H1 (cell line): Measurements from ENCODE around the gene FRMD4B. TPM values are rescaled to one million over a fixed set of nuclear protein-coding genes. Genes with fewer than 3 reads are reported as not detected.

Experiments used
- CTCF ChIA-PET: fragments of 300-600 bp; sonication (Branson Sonifier 250); formaldehyde crosslinking; loops from one replicate; lab custom pipeline; 2021; ENCODE audit not compliant: partially characterized antibody; lab: Charles Lee
- POLR2A ChIA-PET: fragments of 300-600 bp; sonication (Branson Sonifier 250); formaldehyde crosslinking; loops from one replicate; lab custom pipeline; 2021; ENCODE audit warnings: inconsistent platforms; ENCODE audit not compliant: partially characterized antibody; lab: Charles Lee
- DNase-seq, 2 experiments: peaks; one replicate each; pipeline versions ENCODE4 v3.0.0 to v3.0.0-alpha.2; 2010 to 2022; ENCODE audit warnings: low spot score in 2 of 2, low read depth in 1 of 2, mixed read lengths in 1 of 2
- FAIRE-seq: peaks from 2 replicates; lab custom pipeline; 2011; peaks lifted over from hg19 to GRCh38; lab: Jason Lieb, UNC
- H2AFZ ChIP-seq: 2 replicates; pipeline ENCODE4 v1.8.1; 2012; ENCODE audit warnings: low read length, inconsistent platforms
- H2AK5ac ChIP-seq: 2 replicates; pipeline ENCODE4 v1.6.1; 2013; ENCODE audit warnings: low read depth, low read length
- H2BK120ac ChIP-seq: replicated peaks from 2 replicates; pipeline ENCODE3; 2013; ENCODE audit warnings: low read depth, low read length, inconsistent platforms
- H2BK12ac ChIP-seq: 2 replicates; pipeline ENCODE4 v1.6.1; 2013; ENCODE audit warnings: low read depth, low read length
- H2BK15ac ChIP-seq: 2 replicates; pipeline ENCODE4 v1.6.1; 2013; ENCODE audit warnings: low read length
- H2BK20ac ChIP-seq: 2 replicates; pipeline ENCODE4 v1.6.1; 2013; ENCODE audit warnings: low read length
- H2BK5ac ChIP-seq: 2 replicates; pipeline ENCODE4 v1.6.1; 2013; ENCODE audit warnings: low read depth, low read length
- H3K14ac ChIP-seq: 2 replicates; pipeline ENCODE4 v1.6.1; 2013; ENCODE audit warnings: inconsistent platforms; ENCODE audit not compliant: insufficient read length
- H3K18ac ChIP-seq: 2 replicates; pipeline ENCODE4 v1.6.1; 2013; ENCODE audit warnings: low read length; ENCODE audit errors: extremely low read depth
- H3K23ac ChIP-seq: 2 replicates; pipeline ENCODE4 v1.6.1; 2013; ENCODE audit warnings: inconsistent platforms; ENCODE audit not compliant: insufficient read length
- H3K23me2 ChIP-seq: 2 replicates; pipeline ENCODE4 v1.6.1; 2013; ENCODE audit warnings: low read depth, low read length
- H3K27ac ChIP-seq: 2 replicates; pipeline ENCODE4 v1.6.1; 2011; ENCODE audit warnings: low read depth, low read length, inconsistent platforms
- H3K27me3 ChIP-seq, 4 experiments: replicated peaks in 1 of 4; 1 replicate in 1 of 4; 2 replicates in 3 of 4; pipeline versions ENCODE4 v1.6.1 to v1.8.1; 2011 to 2013; ENCODE audit warnings: low read length in 3 of 4, mild to moderate bottlenecking in 3 of 4, inconsistent platforms in 2 of 4, mixed read lengths in 2 of 4, moderate library complexity in 1 of 4; ENCODE audit not compliant: control insufficient read depth in 3 of 4, insufficient read depth in 3 of 4; ENCODE audit errors: extremely low read depth in 1 of 4
- H3K36me3 ChIP-seq, 4 experiments: 2 replicates each; pipeline versions ENCODE4 v1.6.1 to v1.8.1; 2011 to 2013; ENCODE audit warnings: mild to moderate bottlenecking in 4 of 4, low read length in 3 of 4, moderate library complexity in 2 of 4, control low read depth in 1 of 4, inconsistent platforms in 1 of 4; ENCODE audit not compliant: insufficient read depth in 4 of 4, control insufficient read depth in 2 of 4
- H3K4ac ChIP-seq: replicated peaks from 2 replicates; pipeline ENCODE3; 2013; ENCODE audit warnings: low read length, low read depth, mixed read lengths, inconsistent platforms; ENCODE audit not compliant: insufficient read length
- H3K4me1 ChIP-seq, 4 experiments: replicated peaks in 1 of 4; 1 replicate in 1 of 4; 2 replicates in 3 of 4; pipeline versions ENCODE4 v1.6.1 to v1.8.1; 2011 to 2013; ENCODE audit warnings: low read length in 3 of 4, inconsistent platforms in 2 of 4, mixed read lengths in 1 of 4; ENCODE audit not compliant: insufficient read depth in 4 of 4, control insufficient read depth in 3 of 4
- H3K4me2 ChIP-seq, 2 experiments: 2 replicates each; pipeline versions ENCODE4 v1.6.1 to v1.8.1; 2011 to 2013; ENCODE audit warnings: low read depth in 2 of 2, low read length in 2 of 2, control low read depth in 1 of 2, inconsistent platforms in 1 of 2, mild to moderate bottlenecking in 1 of 2; ENCODE audit not compliant: insufficient read depth in 1 of 2
- H3K4me3 ChIP-seq, 4 experiments: fragments of 200-600, 300-600 bp in 1 of 4; sonication (generic), shearing (Covaris generic), sonication (Bioruptor Twin) in 1 of 4; 2 replicates each; pipeline versions ENCODE4 v1.5.1 to v1.8.1; 2011 to 2016; ENCODE audit warnings: low read length in 4 of 4, low read depth in 3 of 4, control low read depth in 2 of 4, inconsistent platforms in 2 of 4, mild to moderate bottlenecking in 2 of 4, mixed read lengths in 1 of 4, moderate library complexity in 1 of 4; ENCODE audit not compliant: insufficient read depth in 2 of 4; ENCODE audit errors: extremely low read depth in 1 of 4
- H3K56ac ChIP-seq: replicated peaks from 2 replicates; pipeline ENCODE3; 2013; ENCODE audit warnings: low read depth, mild to moderate bottlenecking, mixed read lengths, low read length, inconsistent platforms; ENCODE audit not compliant: insufficient read length
- H3K79me1 ChIP-seq: 2 replicates; pipeline ENCODE4 v1.6.1; 2013; ENCODE audit warnings: low read depth, low read length, control low read depth
- H3K79me2 ChIP-seq, 2 experiments: 2 replicates each; pipeline versions ENCODE4 v1.6.1 to v1.8.1; 2012 to 2013; ENCODE audit warnings: low read length in 2 of 2, mild to moderate bottlenecking in 2 of 2, inconsistent platforms in 1 of 2; ENCODE audit not compliant: insufficient read depth in 2 of 2, control insufficient read depth in 1 of 2
- H3K9ac ChIP-seq, 4 experiments: replicated peaks in 1 of 4; 1 replicate in 1 of 4; 2 replicates in 3 of 4; pipeline versions ENCODE4 v1.6.1 to v1.8.1; 2011 to 2013; ENCODE audit warnings: low read depth in 3 of 4, low read length in 3 of 4, control low read depth in 2 of 4, mild to moderate bottlenecking in 2 of 4, moderate library complexity in 2 of 4, inconsistent platforms in 1 of 4; ENCODE audit errors: extremely low read depth in 1 of 4
- H3K9me3 ChIP-seq, 2 experiments: 2 replicates each; pipeline versions ENCODE4 v1.6.1 to v1.8.1; 2012 to 2013; ENCODE audit warnings: mild to moderate bottlenecking in 2 of 2, moderate library complexity in 2 of 2, control low read depth in 1 of 2, inconsistent platforms in 1 of 2, low read depth in 1 of 2, low read length in 1 of 2, mixed read lengths in 1 of 2; ENCODE audit not compliant: insufficient read depth in 2 of 2
- H4K20me1 ChIP-seq, 2 experiments: replicated peaks in 1 of 2; 2 replicates each; pipeline versions ENCODE3 to v1.8.1; 2011 to 2013; ENCODE audit warnings: inconsistent platforms in 2 of 2, low read length in 2 of 2, mild to moderate bottlenecking in 1 of 2; ENCODE audit not compliant: insufficient read depth in 2 of 2, control insufficient read depth in 1 of 2
- H4K5ac ChIP-seq: 2 replicates; pipeline ENCODE4 v1.6.1; 2013; ENCODE audit warnings: low read length, low read depth, mixed read lengths, inconsistent platforms; ENCODE audit not compliant: insufficient read length
- H4K8ac ChIP-seq: 2 replicates; pipeline ENCODE4 v1.8.0; 2013; ENCODE audit warnings: mild to moderate bottlenecking, moderate library complexity, low read length, inconsistent platforms; ENCODE audit not compliant: insufficient read depth; ENCODE audit errors: extremely low read depth
- H4K91ac ChIP-seq: replicated peaks from 2 replicates; pipeline ENCODE3; 2013; ENCODE audit warnings: low read length, mixed read lengths, inconsistent platforms; ENCODE audit not compliant: insufficient read length
- BACH1 ChIP-seq: IDR thresholded peaks from 2 replicates; pipeline ENCODE4 v1.6.1; 2012; ENCODE audit warnings: low read length, improper control_type of control experiment
- CTBP2 ChIP-seq: IDR thresholded peaks from 2 replicates; pipeline ENCODE4 v1.7.0; 2011; ENCODE audit warnings: borderline replicate concordance, mild to moderate bottlenecking, moderate library complexity, mixed read lengths, low read length; ENCODE audit not compliant: insufficient read depth, insufficient read length
- JUND ChIP-seq: IDR thresholded peaks from 2 replicates; pipeline ENCODE4 v1.6.1; 2011; ENCODE audit warnings: mild to moderate bottlenecking, improper control_type of control experiment, low read length
- SUZ12 ChIP-seq: fragments of 200-600 bp; sonication (generic); IDR thresholded peaks from 2 replicates; pipeline ENCODE4 v1.6.1; 2012; ENCODE audit warnings: mild to moderate bottlenecking, inconsistent platforms, low read length, moderate library complexity, mixed read lengths
- YY1 ChIP-seq: IDR thresholded peaks from 2 replicates; pipeline ENCODE4 v1.6.1; 2011; ENCODE audit warnings: low read depth, mild to moderate bottlenecking, low read length
- WGBS, 2 experiments: shearing (Covaris generic) in 1 of 2; methylation state at CpG; one replicate each; pipeline versions ENCODE4 v1.1.6 to v1.1.7; 2013 to 2015; ENCODE audit warnings: low lambda C conversion rate in 2 of 2, mixed read lengths in 2 of 2, inconsistent platforms in 1 of 2, low coverage in 1 of 2, missing lambda C conversion rate in 1 of 2; ENCODE audit not compliant: insufficient replicate concordance in 2 of 2, insufficient coverage in 1 of 2, insufficient read length in 1 of 2; ENCODE audit errors: extremely low coverage in 1 of 2, missing lambda C conversion rate in 1 of 2; 5-methylcytosine and 5-hydroxymethylcytosine counted together
- polyA plus RNA-seq, 7 experiments: library from polyadenylated mRNA; depleted of rRNA in 3 of 7; stranded (reverse) in 5 of 7; unstranded in 2 of 7; fragments of >200 nt in 5 of 7; fragments of 200-250 nt in 2 of 7; gene quantifications; 1 replicate in 5 of 7; 2 replicates in 1 of 7; 4 replicates in 1 of 7; pipeline versions ENCODE4 v1.2.1 to v1.2.3, GENCODE V29; 2011 to 2013; ENCODE audit warnings: missing spikeins in 2 of 7, mixed read lengths in 2 of 7
- total RNA-seq: library from RNA; stranded (reverse); fragmentation: NEBNext Ultra II Directional; extraction: Animal tissue kit (Norgen Biotek cat#: 25700); gene quantifications from 2 replicates; pipeline ENCODE4 v1.2.1, GENCODE V29; 2021
- TF ChIP-seq, protein P1 (sequence below): IDR thresholded peaks from 2 replicates; pipeline ENCODE4 v1.6.1; 2012; ENCODE audit warnings: inconsistent platforms

The FRMD4B gene
- total and polyA plus RNA-seq, 2 of the 8 experiments (the other 6 are each of a cell fraction or from before 2014, with no cell fraction given), result 2.7 to 7.2 TPM

DNA sequence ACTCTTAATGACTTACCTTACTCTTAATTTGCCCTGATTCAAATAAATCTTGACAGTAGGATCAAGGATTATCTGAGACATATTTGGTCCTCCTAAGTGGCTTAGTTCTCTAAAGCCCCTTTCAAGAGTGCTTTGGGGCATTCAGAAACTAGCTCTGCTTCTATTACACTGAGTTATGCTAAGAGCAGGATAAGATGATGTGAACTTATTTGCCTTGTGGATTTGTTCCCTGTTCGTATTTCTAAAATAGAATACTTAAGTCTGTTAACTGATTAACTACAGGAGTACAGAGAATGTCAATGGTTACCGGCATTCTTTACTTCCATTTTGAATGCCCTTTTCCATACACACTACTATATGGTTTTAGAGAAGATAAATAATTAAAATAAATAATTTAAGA lies 14.8 kb upstream of the FRMD4B start:
- FAIRE-seq (no peak), DNase-seq (no peak)
- H2BK20ac ChIP-seq, result no peak overlapping the region
- no peaks in the 10 kb centered on the region for H3K23me2 ChIP-seq
- ChIA-PET POLR2A (no interaction called here), CTCF (interaction anchor here (0.6 to 3.4 kb wide), 3 partner anchors 8 to 106 kb away, joined by 3 to 18 read pairs (median 3); no protein-coding TSS in a partner anchor)
- no peak overlapping the region for H2BK12ac ChIP-seq
- H3K4ac ChIP-seq, result no peak overlapping the region
- H3K9me3 ChIP-seq, result peaks cover 6 to 11% of the 10 kb centered on the region in 2 experiments; a peak in 3 of 4 replicates
- no peak overlapping the region for H2AFZ ChIP-seq
- H3K14ac ChIP-seq, result no peak overlapping the region
- no peaks in the 10 kb centered on the region for H3K79me2 ChIP-seq
- no peak overlapping the region for H3K56ac ChIP-seq
- H3K27ac ChIP-seq, result no peak overlapping the region
- H4K8ac ChIP-seq, result no peak overlapping the region
- no peak overlapping the region for H2BK120ac ChIP-seq
- H2BK5ac ChIP-seq, result no peak overlapping the region
- H3K4me2 ChIP-seq, result no peak overlapping the region
- no peak overlapping the region for H3K18ac ChIP-seq
- H4K91ac ChIP-seq, result no peak overlapping the region
- 98% methylated on average over 2 of the region's 2 CpGs; no CpG with 5 or more reads in 1 of the 2 experiments for WGBS, 2 experiments
- H3K4me3 ChIP-seq, result no peak overlapping the region
- no peak overlapping the region for H4K5ac ChIP-seq
- H3K79me1 ChIP-seq, result no peaks in the 10 kb centered on the region
- no peak overlapping the region for H2AK5ac ChIP-seq
- no peaks in the 10 kb centered on the region for H3K4me1 ChIP-seq
- no peak overlapping the region for H3K23ac ChIP-seq
- peaks cover 0 to 3% (median 0%) of the 10 kb centered on the region in 4 experiments; a peak in 1 of 8 replicates for H3K36me3 ChIP-seq
- H4K20me1 ChIP-seq, result no peaks in the 10 kb centered on the region
- H3K9ac ChIP-seq, result no peak overlapping the region
- no peaks in the 10 kb centered on the region for H3K27me3 ChIP-seq
- H2BK15ac ChIP-seq, result no peak overlapping the region
- TF ChIP-seq YY1 (no peak), CTBP2 (no peak), BACH1 (no peak), SUZ12 (no peak), JUND (no peak)
- TF ChIP-seq, protein P1, sequence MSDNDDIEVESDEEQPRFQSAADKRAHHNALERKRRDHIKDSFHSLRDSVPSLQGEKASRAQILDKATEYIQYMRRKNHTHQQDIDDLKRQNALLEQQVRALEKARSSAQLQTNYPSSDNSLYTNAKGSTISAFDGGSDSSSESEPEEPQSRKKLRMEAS, result no peak
